ENCODE data around the gene GC. TPM values are rescaled to one million over a fixed set of nuclear protein-coding genes. Genes with fewer than 3 reads are reported as not detected.
"Not testable (repeated sequence)": the region's sequence is repeated elsewhere in the genome, so short reads cannot be mapped to it uniquely, and the experiment has no call there.

GC gene
- total and polyA plus RNA-seq, 7 experiments from 2014 or later = not detected

- DNase-seq; CTCF ChIA-PET; H3K27me3 Mint-ChIP-seq; H3K4me3 Mint-ChIP-seq; ATAC-seq; H3K27me3 ChIP-seq (ENCODE audit: control insufficient read depth in 2 of 2, insufficient read depth in 2 of 2, low read length in 2 of 2); intact Hi-C loops (cut with micrococcal nuclease); H3K9me3 ChIP-seq (ENCODE audit: control insufficient read depth in 2 of 3, low read length in 3 of 3); H3K4me3 ChIP-seq (ENCODE audit: low read length); POLR2A ChIA-PET; H3K4me1 ChIP-seq (ENCODE audit: control insufficient read depth in 2 of 2, insufficient read depth in 2 of 2, low read length in 2 of 2); H3K27ac Mint-ChIP-seq; H3K4me1 Mint-ChIP-seq; H3K9me3 Mint-ChIP-seq; H3K36me3 ChIP-seq (ENCODE audit: control insufficient read depth in 2 of 3, insufficient read depth in 3 of 3, low read length in 3 of 3); H3K36me3 Mint-ChIP-seq; H3K27ac ChIP-seq (ENCODE audit: low read depth, low read length): not testable (repeated sequence)
Observed at GRCh38 chr4:71738782-71739181, 45.1 kb downstream of the GC start.

DNA sequence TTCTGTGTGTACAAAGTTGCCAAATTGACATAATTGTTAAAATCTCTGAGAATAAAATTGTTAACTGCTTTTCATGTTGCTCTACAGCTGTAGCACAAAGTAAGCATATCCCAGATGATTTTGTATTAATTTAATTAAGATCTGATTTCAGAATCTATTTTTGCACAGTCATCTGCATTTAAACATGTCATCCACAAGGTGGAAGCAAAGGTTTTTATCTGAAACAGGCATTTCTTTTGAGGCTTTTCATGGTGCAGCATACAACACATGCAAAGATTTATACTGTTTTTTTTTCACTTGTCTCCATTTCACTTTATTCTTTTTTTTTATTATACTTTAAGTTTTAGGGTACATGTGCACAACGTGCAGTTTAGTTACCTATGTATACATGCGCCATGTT, 51.2 kb downstream of the GC start:
- H3K27me3 ChIP-seq (ENCODE audit: control insufficient read depth in 2 of 2, insufficient read depth in 2 of 2, low read length in 2 of 2) = no peaks in the 10 kb centered on the region
- CTCF ChIA-PET = no interaction called here
- Mint-ChIP-seq H3K4me1 (no peaks in the 10 kb centered on the region), H3K4me3 (no peak overlapping the region), H3K27ac (no peak overlapping the region), H3K36me3 (no peaks in the 10 kb centered on the region), H3K9me3 (peaks cover 0 to 8% (median 2%) of the 10 kb centered on the region in 11 donors), H3K27me3 (peaks cover 0 to 13% (median 10%) of the 10 kb centered on the region in 5 donors)
- H3K4me1 ChIP-seq (ENCODE audit: control insufficient read depth in 2 of 2, insufficient read depth in 2 of 2, low read length in 2 of 2) = no peaks in the 10 kb centered on the region
- no peaks in the 10 kb centered on the region for H3K9me3 ChIP-seq (ENCODE audit: control insufficient read depth in 2 of 3, low read length in 3 of 3)
- POLR2A ChIA-PET = no interaction called here
- no peaks in the 10 kb centered on the region for H3K36me3 ChIP-seq (ENCODE audit: control insufficient read depth in 2 of 3, insufficient read depth in 3 of 3, low read length in 3 of 3)
- no peak overlapping the region for H3K4me3 ChIP-seq (ENCODE audit: low read length)
- intact Hi-C loops (cut with micrococcal nuclease) = no loop called here
- DNase-seq (no peak), ATAC-seq (no peak)
- H3K27ac ChIP-seq (ENCODE audit: low read depth, low read length) = no peak overlapping the region

GRCh38 chr4:71732066-71732465, 51.8 kb downstream of the GC start:
- no peak overlapping the region for H3K27ac ChIP-seq (ENCODE audit: low read depth, low read length)
- no peaks in the 10 kb centered on the region for H3K36me3 ChIP-seq (ENCODE audit: control insufficient read depth in 2 of 3, insufficient read depth in 3 of 3, low read length in 3 of 3)
- no peaks in the 10 kb centered on the region for H3K9me3 ChIP-seq (ENCODE audit: control insufficient read depth in 2 of 3, low read length in 3 of 3)
- H3K4me1 Mint-ChIP-seq = no peaks in the 10 kb centered on the region
- no peak for ATAC-seq
- CTCF ChIA-PET = no interaction called here
- POLR2A ChIA-PET = no interaction called here
- H3K4me3 Mint-ChIP-seq = no peak overlapping the region
- H3K4me3 ChIP-seq (ENCODE audit: low read length) = no peak overlapping the region
- H3K27ac Mint-ChIP-seq = no peak overlapping the region
- no peaks in the 10 kb centered on the region for H3K4me1 ChIP-seq (ENCODE audit: control insufficient read depth in 2 of 2, insufficient read depth in 2 of 2, low read length in 2 of 2)
- H3K27me3 ChIP-seq (ENCODE audit: control insufficient read depth in 2 of 2, insufficient read depth in 2 of 2, low read length in 2 of 2) = no peaks in the 10 kb centered on the region
- intact Hi-C loops (cut with micrococcal nuclease) = no loop called here
- peaks cover 0 to 7% (median 0%) of the 10 kb centered on the region in 11 donors for H3K9me3 Mint-ChIP-seq
- no peak for DNase-seq
- peaks cover 0 to 13% (median 11%) of the 10 kb centered on the region in 5 donors for H3K27me3 Mint-ChIP-seq
- H3K36me3 Mint-ChIP-seq = no peaks in the 10 kb centered on the region

DNA sequence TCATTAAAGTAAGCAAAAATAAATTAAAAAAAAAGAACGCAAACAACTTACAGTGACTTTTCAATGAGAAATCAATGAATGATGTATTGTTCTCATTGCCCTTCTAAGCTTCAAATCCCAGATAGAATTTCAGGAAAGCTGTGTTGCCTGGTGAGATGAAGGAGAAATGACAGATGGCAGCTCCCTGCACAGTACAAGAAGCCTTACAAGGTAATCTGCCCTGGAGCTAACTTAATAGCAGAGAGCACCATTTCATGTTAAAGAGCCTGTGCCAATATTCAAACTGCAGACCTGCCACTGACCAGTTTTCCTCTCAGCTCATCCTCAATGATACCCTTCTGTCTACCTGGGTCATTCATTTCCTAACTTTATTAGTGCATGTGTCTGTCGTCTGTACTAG, 54.0 kb downstream of the GC start:
- Histone ChIP-seq H3K27me3 (ENCODE audit: control insufficient read depth in 2 of 2, insufficient read depth in 2 of 2, low read length in 2 of 2) (no peaks in the 10 kb centered on the region), H3K4me3 (ENCODE audit: low read length) (no peak overlapping the region), H3K27ac (ENCODE audit: low read depth, low read length) (no peak overlapping the region), H3K4me1 (ENCODE audit: control insufficient read depth in 2 of 2, insufficient read depth in 2 of 2, low read length in 2 of 2) (no peaks in the 10 kb centered on the region), H3K36me3 (ENCODE audit: control insufficient read depth in 2 of 3, insufficient read depth in 3 of 3, low read length in 3 of 3) (no peaks in the 10 kb centered on the region), H3K9me3 (ENCODE audit: control insufficient read depth in 2 of 3, low read length in 3 of 3) (no peaks in the 10 kb centered on the region)
- ATAC-seq (no peak), DNase-seq (no peak)
- Mint-ChIP-seq H3K9me3 (peaks cover 0 to 4% (median 0%) of the 10 kb centered on the region in 11 donors), H3K27me3 (peaks cover 0 to 23% (median 22%) of the 10 kb centered on the region in 5 donors), H3K36me3 (no peaks in the 10 kb centered on the region), H3K27ac (no peak overlapping the region), H3K4me1 (no peaks in the 10 kb centered on the region), H3K4me3 (no peak overlapping the region)
- CTCF ChIA-PET = no interaction called here
- intact Hi-C loops (cut with micrococcal nuclease) = no loop called here
- POLR2A ChIA-PET = no interaction called here

DNA sequence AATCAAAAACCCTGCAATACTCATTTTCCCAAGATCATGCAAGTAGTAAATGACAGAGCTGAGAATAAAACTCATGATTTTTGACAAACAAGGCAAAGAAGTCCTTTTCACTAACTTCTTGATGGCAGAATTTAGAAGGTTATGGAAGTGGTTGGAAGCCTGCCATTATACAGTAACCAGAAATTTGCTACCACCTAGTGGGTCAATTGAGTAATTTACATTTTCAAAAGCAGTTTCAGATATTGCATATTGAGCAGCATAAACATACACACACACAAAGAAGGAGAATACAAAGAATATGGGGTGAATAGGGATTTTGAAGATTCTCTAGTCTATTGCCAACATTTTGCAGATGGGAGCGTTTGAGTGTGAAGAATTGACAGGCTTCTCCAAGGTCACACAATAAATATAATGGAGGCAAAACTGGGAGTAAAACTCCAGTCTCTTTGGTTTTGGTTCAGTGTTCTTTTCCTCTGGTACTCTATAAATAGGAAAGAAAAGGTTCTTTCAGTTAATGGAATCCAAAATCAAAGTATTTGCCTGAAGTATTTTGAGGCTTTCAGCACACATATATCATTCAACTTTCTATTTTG, 70.2 kb downstream of the GC start:
- H3K4me3 ChIP-seq (ENCODE audit: low read length) = no peak overlapping the region
- no peaks in the 10 kb centered on the region for H3K4me1 ChIP-seq (ENCODE audit: control insufficient read depth in 2 of 2, insufficient read depth in 2 of 2, low read length in 2 of 2)
- intact Hi-C loops (cut with micrococcal nuclease) = loop anchor here (1.0 to 10.0 kb wide), 7 partner anchors 484 to 1112 kb away; no protein-coding TSS in a partner anchor
- DNase-seq = peak in 5 of 9 donors; percentile 7 to 33 (median 10)
- no peak overlapping the region for H3K4me3 Mint-ChIP-seq
- no peak overlapping the region for H3K27ac ChIP-seq (ENCODE audit: low read depth, low read length)
- no peaks in the 10 kb centered on the region for H3K9me3 ChIP-seq (ENCODE audit: control insufficient read depth in 2 of 3, low read length in 3 of 3)
- CTCF ChIA-PET = no interaction called here
- POLR2A ChIA-PET = no interaction called here
- H3K9me3 Mint-ChIP-seq = no peaks in the 10 kb centered on the region
- no peaks in the 10 kb centered on the region for H3K27me3 Mint-ChIP-seq
- H3K4me1 Mint-ChIP-seq = no peaks in the 10 kb centered on the region
- H3K36me3 Mint-ChIP-seq = no peaks in the 10 kb centered on the region
- H3K36me3 ChIP-seq (ENCODE audit: control insufficient read depth in 2 of 3, insufficient read depth in 3 of 3, low read length in 3 of 3) = no peaks in the 10 kb centered on the region
- no peak for ATAC-seq
- no peaks in the 10 kb centered on the region for H3K27me3 ChIP-seq (ENCODE audit: control insufficient read depth in 2 of 2, insufficient read depth in 2 of 2, low read length in 2 of 2)
- H3K27ac Mint-ChIP-seq = no peak overlapping the region

GRCh38 chr4:71711985-71712348, 71.9 kb downstream of the GC start:
- Mint-ChIP-seq H3K4me3 (no peak overlapping the region), H3K27ac (no peak overlapping the region), H3K36me3 (no peaks in the 10 kb centered on the region), H3K4me1 (no peaks in the 10 kb centered on the region), H3K9me3 (no peaks in the 10 kb centered on the region), H3K27me3 (peaks cover 0 to 2% (median 0%) of the 10 kb centered on the region in 5 donors)
- no peak overlapping the region for H3K4me3 ChIP-seq (ENCODE audit: low read length)
- no peaks in the 10 kb centered on the region for H3K4me1 ChIP-seq (ENCODE audit: control insufficient read depth in 2 of 2, insufficient read depth in 2 of 2, low read length in 2 of 2)
- H3K9me3 ChIP-seq (ENCODE audit: control insufficient read depth in 2 of 3, low read length in 3 of 3) = no peaks in the 10 kb centered on the region
- CTCF ChIA-PET = no interaction called here
- ATAC-seq (no peak), DNase-seq (no peak)
- H3K27ac ChIP-seq (ENCODE audit: low read depth, low read length) = no peak overlapping the region
- intact Hi-C loops (cut with micrococcal nuclease) = loop anchor here in 1 of 2 donors (5.0 to 10.0 kb wide), 2 partner anchors 590 to 977 kb away; no protein-coding TSS in a partner anchor
- POLR2A ChIA-PET = no interaction called here
- no peaks in the 10 kb centered on the region for H3K36me3 ChIP-seq (ENCODE audit: control insufficient read depth in 2 of 3, insufficient read depth in 3 of 3, low read length in 3 of 3)
- no peaks in the 10 kb centered on the region for H3K27me3 ChIP-seq (ENCODE audit: control insufficient read depth in 2 of 2, insufficient read depth in 2 of 2, low read length in 2 of 2)
